MG63 (cell line): ENCODE measurements around the gene HHEX. TPM values are rescaled to one million over a fixed set of nuclear protein-coding genes. Genes with fewer than 3 reads are reported as not detected.
"Not testable (repeated sequence)": the region's sequence is repeated elsewhere in the genome, so short reads cannot be mapped to it uniquely, and the experiment has no call there.

Source experiments
- DNase-seq: peaks from one replicate; pipeline ENCODE4 v3.0.0-alpha.2; 2020
- H3K27me3 ChIP-seq: fragments of 250-450 bp; sonication (Bioruptor Pico); 2 replicates; pipeline ENCODE4 v1.5.1; 2020; ENCODE audit warnings: mild to moderate bottlenecking, moderate library complexity
- H3K36me3 ChIP-seq: fragments of 250-450 bp; sonication (Bioruptor Pico); 2 replicates; pipeline ENCODE4 v1.5.1; 2020; ENCODE audit warnings: mild to moderate bottlenecking, moderate library complexity
- H3K4me3 ChIP-seq: fragments of 250-450 bp; sonication (Bioruptor Pico); 2 replicates; pipeline ENCODE4 v1.5.1; 2020; ENCODE audit warnings: mild to moderate bottlenecking, moderate library complexity
- H3K9me3 ChIP-seq: fragments of 250-450 bp; sonication (Bioruptor Pico); 2 replicates; pipeline ENCODE4 v1.5.1; 2020; ENCODE audit warnings: mild to moderate bottlenecking, moderate library complexity
- total RNA-seq: library from RNA; depleted of rRNA; stranded (reverse); fragments of >200 nt; shearing (Covaris generic); gene quantifications from 2 replicates; pipeline ENCODE4 v1.2.3, GENCODE V29; 2014; ENCODE audit warnings: low replicate concordance

HHEX gene
- total RNA-seq, 1 experiment from 2014 or later, result 4.2 TPM

GRCh38 chr10:92712016-92712889 is 22.5 kb downstream of the HHEX start:
- Histone ChIP-seq H3K4me3 (no peak overlapping the region), H3K27me3 (no peaks in the 10 kb centered on the region), H3K9me3 (no peaks in the 10 kb centered on the region), H3K36me3 (no peaks in the 10 kb centered on the region)
- DNase-seq, result no peak

- Histone ChIP-seq H3K9me3 (no peaks in the 10 kb centered on the region), H3K4me3 (no peak overlapping the region), H3K27me3 (no peaks in the 10 kb centered on the region), H3K36me3 (no peaks in the 10 kb centered on the region)
- no peak for DNase-seq
These were observed 24.5 kb downstream of the HHEX start for GRCh38 chr10:92714152-92714845.

DNA sequence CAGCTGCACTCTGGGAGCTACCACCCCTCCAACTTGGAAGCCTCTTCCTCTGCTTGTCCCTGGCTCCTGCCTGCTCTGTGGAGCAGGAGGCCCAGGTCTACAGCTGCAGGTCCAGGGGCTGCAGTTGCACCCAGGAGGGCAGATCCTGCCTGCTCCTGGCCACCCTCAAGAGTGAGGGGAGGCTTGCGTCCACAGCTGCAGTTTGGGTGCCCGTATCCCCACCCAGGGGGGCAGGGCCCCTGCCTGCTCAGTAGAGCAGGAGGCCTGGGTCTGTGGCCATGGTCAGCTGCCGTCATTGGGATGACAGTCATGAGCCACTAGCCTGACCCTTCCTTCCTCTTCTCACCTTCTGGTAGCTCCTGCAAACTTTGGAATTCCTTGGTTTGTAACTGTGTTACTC is 25.1 kb downstream of the HHEX start:
- no peak overlapping the region for H3K4me3 ChIP-seq
- H3K27me3 ChIP-seq, result no peaks in the 10 kb centered on the region; the same call in 1 of the 2 replicates
- H3K36me3 ChIP-seq, result no peaks in the 10 kb centered on the region
- no peak for DNase-seq
- H3K9me3 ChIP-seq, result no peaks in the 10 kb centered on the region

DNA sequence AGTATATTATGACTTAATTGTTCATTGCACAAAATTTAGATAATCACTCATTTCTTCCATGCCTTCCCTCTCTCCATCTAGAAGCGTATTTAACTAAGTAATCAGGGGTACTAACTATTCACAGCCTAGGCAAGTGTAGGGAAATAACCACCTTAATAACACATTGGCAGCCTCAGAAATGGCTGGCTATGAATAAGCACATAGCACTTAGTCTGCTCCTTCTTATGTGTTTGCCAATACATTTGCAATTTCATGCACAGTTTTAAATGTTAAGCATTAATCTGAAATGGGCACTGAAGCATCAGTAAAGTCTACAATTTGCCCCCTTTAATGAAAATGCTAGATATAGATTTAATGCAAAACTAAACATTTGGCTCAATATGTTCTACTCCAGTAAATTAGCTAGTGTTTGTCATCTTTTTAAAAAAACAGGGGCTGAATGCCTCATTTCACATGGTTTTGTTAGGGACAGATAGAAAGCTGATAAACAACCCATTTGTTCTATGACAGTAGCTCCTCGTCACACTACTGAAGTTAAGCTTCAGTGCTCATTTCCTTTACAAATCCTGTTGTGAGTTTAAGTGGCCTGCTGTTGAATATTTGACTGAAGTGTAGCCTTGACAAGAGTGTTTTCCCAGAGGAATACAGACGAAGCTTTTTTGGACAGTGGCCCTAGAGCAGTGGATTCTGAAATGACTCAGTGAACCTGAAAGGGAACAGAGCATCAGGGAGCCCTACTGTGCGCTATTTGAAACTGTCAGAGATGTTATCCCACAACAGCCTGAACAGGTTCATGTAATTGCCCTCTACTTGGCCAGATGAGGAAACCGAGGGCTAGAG is 30.5 kb downstream of the HHEX start:
- no peaks in the 10 kb centered on the region; the same call in 1 of the 2 replicates for H3K27me3 ChIP-seq
- no peaks in the 10 kb centered on the region for H3K9me3 ChIP-seq
- DNase-seq, result no peak
- H3K4me3 ChIP-seq, result no peak overlapping the region
- no peaks in the 10 kb centered on the region for H3K36me3 ChIP-seq

- DNase-seq, result no peak
- Histone ChIP-seq H3K9me3 (no peaks in the 10 kb centered on the region), H3K4me3 (no peak overlapping the region), H3K27me3 (no peaks in the 10 kb centered on the region; the same call in 1 of the 2 replicates), H3K36me3 (no peaks in the 10 kb centered on the region)
These were observed 31.0 kb downstream of the HHEX start for GRCh38 chr10:92720831-92721165.

- Histone ChIP-seq H3K27me3 (no peaks in the 10 kb centered on the region; the same call in 1 of the 2 replicates), H3K36me3 (no peaks in the 10 kb centered on the region), H3K4me3 (no peak overlapping the region), H3K9me3 (no peaks in the 10 kb centered on the region)
- no peak for DNase-seq
These were observed 32.6 kb downstream of the HHEX start for GRCh38 chr10:92722349-92722748.

DNA sequence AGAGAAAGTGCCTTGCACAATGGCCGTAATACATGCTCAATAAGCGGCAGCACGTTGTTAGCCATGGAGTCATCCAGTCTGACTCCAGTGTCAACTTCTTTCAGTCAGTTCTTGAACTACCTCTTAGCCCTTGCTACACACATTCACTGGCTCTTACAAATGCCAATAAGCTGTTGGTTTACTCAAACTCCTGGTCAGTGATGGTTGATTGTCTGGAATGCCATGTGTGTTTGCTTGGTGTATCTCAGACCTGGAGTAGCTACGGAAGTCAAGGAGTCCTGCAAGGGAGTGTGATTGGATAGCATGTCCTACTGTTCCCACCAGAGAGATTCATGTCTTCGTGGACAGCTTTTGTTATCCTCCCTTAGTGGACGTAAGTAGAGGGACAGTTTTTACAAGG is 37.4 kb downstream of the HHEX start:
- H3K36me3 ChIP-seq, result no peaks in the 10 kb centered on the region
- H3K4me3 ChIP-seq, result no peak overlapping the region
- H3K9me3 ChIP-seq, result no peaks in the 10 kb centered on the region
- DNase-seq, result no peak
- no peaks in the 10 kb centered on the region for H3K27me3 ChIP-seq

DNA sequence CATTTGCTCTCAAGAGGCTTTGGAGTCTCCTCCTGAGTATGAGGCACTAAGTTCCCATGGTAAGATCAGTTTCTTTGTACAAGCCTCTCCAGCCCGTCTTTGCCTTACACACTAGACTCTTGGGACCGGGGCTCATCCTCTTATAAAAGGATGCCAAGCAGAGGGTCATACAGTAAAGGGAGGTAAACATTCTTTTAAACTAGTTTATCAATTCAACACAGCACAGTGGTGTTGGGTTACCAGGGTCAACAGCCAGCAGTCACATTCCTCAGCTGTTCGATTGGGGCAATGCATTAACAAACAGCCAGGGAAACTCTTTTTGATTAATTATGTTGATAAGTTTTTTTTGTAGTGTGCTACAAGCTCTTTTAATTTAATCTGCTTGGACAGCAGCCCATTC is 37.8 kb downstream of the HHEX start:
- Histone ChIP-seq H3K36me3 (no peaks in the 10 kb centered on the region), H3K27me3 (no peaks in the 10 kb centered on the region), H3K4me3 (no peak overlapping the region), H3K9me3 (no peaks in the 10 kb centered on the region)
- no peak for DNase-seq

DNA sequence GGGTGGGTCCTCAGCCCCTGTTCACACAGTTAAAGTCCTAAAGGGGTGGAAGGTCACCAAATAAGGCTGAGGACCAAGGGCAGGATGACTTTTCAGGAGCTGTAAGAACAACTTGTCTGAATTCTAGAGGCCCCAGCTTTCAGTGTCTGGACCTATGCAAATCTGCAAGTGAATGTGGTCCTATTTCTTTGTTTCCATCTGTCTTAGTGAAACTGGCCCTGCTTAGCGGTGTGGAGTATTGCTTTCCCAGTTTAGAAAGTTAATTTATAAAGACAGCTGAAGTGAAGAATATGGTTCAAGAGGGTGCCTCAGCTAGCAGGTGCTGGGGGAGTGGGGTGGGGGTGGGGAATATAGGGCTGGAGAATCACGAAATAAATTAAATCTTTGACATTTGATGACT is 40.1 kb downstream of the HHEX start:
- DNase-seq, result no peak
- Histone ChIP-seq H3K27me3 (no peaks in the 10 kb centered on the region), H3K4me3 (no peak overlapping the region), H3K36me3 (no peaks in the 10 kb centered on the region), H3K9me3 (no peaks in the 10 kb centered on the region)

GRCh38 chr10:92732958-92733357 is 43.2 kb downstream of the HHEX start:
- no peak overlapping the region for H3K4me3 ChIP-seq
- no peak for DNase-seq
- H3K36me3 ChIP-seq, result no peaks in the 10 kb centered on the region
- no peaks in the 10 kb centered on the region for H3K9me3 ChIP-seq
- no peaks in the 10 kb centered on the region for H3K27me3 ChIP-seq

GRCh38 chr10:92734301-92734700 is 44.5 kb downstream of the HHEX start:
- DNase-seq, result no peak
- no peak overlapping the region for H3K4me3 ChIP-seq
- no peaks in the 10 kb centered on the region for H3K36me3 ChIP-seq
- no peaks in the 10 kb centered on the region for H3K27me3 ChIP-seq
- H3K9me3 ChIP-seq, result no peaks in the 10 kb centered on the region

GRCh38 chr10:92735938-92736337 is 46.2 kb downstream of the HHEX start:
- Histone ChIP-seq H3K9me3 (no peaks in the 10 kb centered on the region), H3K27me3 (no peaks in the 10 kb centered on the region), H3K36me3 (no peaks in the 10 kb centered on the region), H3K4me3 (no peak overlapping the region)
- DNase-seq, result no peak

- no peak for DNase-seq
- no peaks in the 10 kb centered on the region for H3K36me3 ChIP-seq
- H3K27me3 ChIP-seq, result no peaks in the 10 kb centered on the region
- no peak overlapping the region for H3K4me3 ChIP-seq
- no peaks in the 10 kb centered on the region for H3K9me3 ChIP-seq
These were observed 47.7 kb downstream of the HHEX start for GRCh38 chr10:92737484-92737883.

GRCh38 chr10:92740762-92741161 is 51.0 kb downstream of the HHEX start:
- Histone ChIP-seq H3K9me3 (no peaks in the 10 kb centered on the region), H3K27me3 (no peaks in the 10 kb centered on the region), H3K36me3 (no peaks in the 10 kb centered on the region), H3K4me3 (no peak overlapping the region)
- DNase-seq, result peak; percentile 73

DNA sequence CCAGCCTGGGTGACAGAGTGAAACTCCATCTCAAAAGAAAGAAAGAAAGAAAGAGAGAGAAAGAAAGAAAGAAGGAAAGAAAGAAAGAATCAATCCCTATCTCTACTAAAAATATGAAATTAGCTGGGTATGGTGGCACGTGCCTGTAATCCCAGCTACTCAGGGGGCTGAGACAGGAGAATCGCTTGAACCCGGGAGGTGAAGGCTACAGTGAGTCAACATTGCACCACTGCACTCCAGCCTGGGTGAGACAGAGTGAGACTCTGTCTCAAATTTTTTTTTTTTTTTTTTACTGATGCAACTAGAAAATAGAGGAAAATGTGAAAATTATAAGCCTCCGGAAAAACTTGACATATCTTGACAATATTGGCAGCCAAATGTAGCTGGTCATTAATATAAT is 52.0 kb downstream of the HHEX start:
- H3K4me3 ChIP-seq, DNase-seq, H3K27me3 ChIP-seq, H3K36me3 ChIP-seq, H3K9me3 ChIP-seq: not testable (repeated sequence)

GRCh38 chr10:92742331-92743228 is 52.8 kb downstream of the HHEX start:
- DNase-seq, result no peak
- Histone ChIP-seq H3K4me3 (no peak overlapping the region), H3K9me3 (no peaks in the 10 kb centered on the region)

More at GRCh38 chr10:92742331-92743228, 52.8 kb downstream of the HHEX start:
- Histone ChIP-seq H3K36me3 (no peaks in the 10 kb centered on the region), H3K27me3 (no peaks in the 10 kb centered on the region)
